Prostate gland (tissue), 2 donors: Measurements from ENCODE around the gene WRNIP1.

Experiments used
- POLR2AphosphoS5 ChIP-seq: sonication (generic); formaldehyde crosslinking; IDR thresholded peaks from one replicate; pipeline ENCODE4 v1.6.1; 2017; ENCODE audit warnings: antibody characterized with exemption
- TF ChIP-seq, protein P1 (sequence below), 4 experiments: fragments of 200-600 bp in 2 of 4; fragments of 450-650 bp in 2 of 4; sonication (generic) in 2 of 4; IDR thresholded peaks; 1 replicate in 3 of 4; 2 replicates in 1 of 4; pipeline ENCODE4 v1.5.1; 2016 to 2019; ENCODE audit warnings: antibody characterized with exemption in 4 of 4, mild to moderate bottlenecking in 2 of 4, moderate library complexity in 2 of 4

DNA sequence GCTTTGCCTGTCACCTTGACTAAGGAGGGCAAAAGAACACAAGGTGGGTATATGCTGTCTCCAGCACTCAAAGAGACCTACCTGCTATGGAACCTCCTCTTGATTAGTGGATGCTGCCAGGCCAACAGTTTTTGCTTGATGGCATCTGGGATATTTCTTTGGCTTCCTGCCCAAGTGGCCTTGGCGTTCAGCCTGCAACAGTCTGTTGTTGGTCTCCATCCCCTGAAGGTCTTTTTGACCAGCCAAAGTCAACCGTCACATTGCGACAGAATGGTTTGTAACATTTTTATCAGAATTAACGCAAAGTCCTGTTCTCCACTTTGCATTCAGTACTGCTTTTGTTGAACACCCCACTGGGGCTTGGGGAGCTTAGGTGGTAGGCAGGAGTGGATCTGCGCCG is 39.3 kb downstream of the WRNIP1 start:
- TF ChIP-seq, protein P1, sequence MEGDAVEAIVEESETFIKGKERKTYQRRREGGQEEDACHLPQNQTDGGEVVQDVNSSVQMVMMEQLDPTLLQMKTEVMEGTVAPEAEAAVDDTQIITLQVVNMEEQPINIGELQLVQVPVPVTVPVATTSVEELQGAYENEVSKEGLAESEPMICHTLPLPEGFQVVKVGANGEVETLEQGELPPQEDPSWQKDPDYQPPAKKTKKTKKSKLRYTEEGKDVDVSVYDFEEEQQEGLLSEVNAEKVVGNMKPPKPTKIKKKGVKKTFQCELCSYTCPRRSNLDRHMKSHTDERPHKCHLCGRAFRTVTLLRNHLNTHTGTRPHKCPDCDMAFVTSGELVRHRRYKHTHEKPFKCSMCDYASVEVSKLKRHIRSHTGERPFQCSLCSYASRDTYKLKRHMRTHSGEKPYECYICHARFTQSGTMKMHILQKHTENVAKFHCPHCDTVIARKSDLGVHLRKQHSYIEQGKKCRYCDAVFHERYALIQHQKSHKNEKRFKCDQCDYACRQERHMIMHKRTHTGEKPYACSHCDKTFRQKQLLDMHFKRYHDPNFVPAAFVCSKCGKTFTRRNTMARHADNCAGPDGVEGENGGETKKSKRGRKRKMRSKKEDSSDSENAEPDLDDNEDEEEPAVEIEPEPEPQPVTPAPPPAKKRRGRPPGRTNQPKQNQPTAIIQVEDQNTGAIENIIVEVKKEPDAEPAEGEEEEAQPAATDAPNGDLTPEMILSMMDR (IDR thresholded peaks at IDR 0.05) = no peak
- no peak for TF ChIP-seq POLR2AphosphoS5
